Panc1 (cell line): ENCODE measurements around the gene MIOS. TPM values are rescaled to one million over a fixed set of nuclear protein-coding genes. Genes with fewer than 3 reads are reported as not detected.

Source experiments
- ATAC-seq: fragments of 200-7000 bp; cut with Tn5 transposase; 2 replicates; pipeline ENCODE4 v1.9.1; 2020; ENCODE audit warnings: mild to moderate bottlenecking, moderate library complexity
- BruUV-seq: library from RNA; stranded (reverse); fragments of 400-500 nt; replicated peaks from 2 replicates; lab custom pipeline; 2021; lab: Mats Ljungman, UMichigan
- CTCF ChIA-PET: fragments of 300-600 bp; sonication (Branson Sonifier 250); formaldehyde crosslinking; loops from one replicate; lab custom pipeline; 2022; ENCODE audit warnings: antibody characterized with exemption; lab: Charles Lee
- POLR2A ChIA-PET: fragments of 300-600 bp; sonication (Branson Sonifier 250); formaldehyde crosslinking; loops from one replicate; lab custom pipeline; 2022; ENCODE audit warnings: antibody characterized with exemption; lab: Charles Lee
- DNase-seq: peaks from one replicate; pipeline ENCODE4 v3.0.0-alpha.2; 2010; ENCODE audit warnings: low read depth, low spot score
- H3K27ac ChIP-seq: 2 replicates; pipeline ENCODE4 v1.5.1; 2011; ENCODE audit warnings: mild to moderate bottlenecking, low read length, inconsistent platforms
- H3K27me3 ChIP-seq: fragments of 200-500 bp; sonication (Bioruptor generic); 2 replicates; pipeline ENCODE4 v1.6.0; 2014; ENCODE audit warnings: low read length, inconsistent platforms; ENCODE audit not compliant: control insufficient read depth, insufficient read depth
- H3K36me3 ChIP-seq: fragments of 200-500 bp; sonication (Bioruptor generic); 2 replicates; pipeline ENCODE4 v1.5.1; 2014; ENCODE audit warnings: inconsistent platforms, mild to moderate bottlenecking, low read length, moderate library complexity; ENCODE audit not compliant: control insufficient read depth, insufficient read depth
- H3K4me1 ChIP-seq: 2 replicates; pipeline ENCODE4 v1.5.1; 2011; ENCODE audit warnings: inconsistent platforms, mild to moderate bottlenecking, low read length, moderate library complexity; ENCODE audit not compliant: control insufficient read depth, insufficient read depth
- H3K4me3 ChIP-seq, 2 experiments: 2 replicates each; pipeline ENCODE4 v1.5.1; 2011 to 2012; ENCODE audit warnings: low read depth in 2 of 2, low read length in 2 of 2, mild to moderate bottlenecking in 2 of 2, inconsistent platforms in 1 of 2, moderate library complexity in 1 of 2
- H3K9me3 ChIP-seq: fragments of 200-500 bp; sonication (Bioruptor generic); 2 replicates; pipeline ENCODE4 v1.5.1; 2014; ENCODE audit warnings: low read depth, mild to moderate bottlenecking, inconsistent platforms, low read length, moderate library complexity; ENCODE audit not compliant: control insufficient read depth, insufficient read depth
- CTCF ChIP-seq: fragments of 450-650 bp; IDR thresholded peaks from 2 replicates; pipeline ENCODE4 v1.5.1; 2017; ENCODE audit warnings: mild to moderate bottlenecking
- POLR2AphosphoS5 ChIP-seq: IDR thresholded peaks from 2 replicates; pipeline ENCODE4 v1.6.1; 2012; ENCODE audit warnings: mild to moderate bottlenecking, low read depth, low read length, moderate library complexity
- REST ChIP-seq, 2 experiments: IDR thresholded peaks; 2 replicates each; pipeline ENCODE4 v1.6.1; 2011 to 2012; ENCODE audit warnings: low read depth in 2 of 2, control low read depth in 1 of 2, low read length in 1 of 2, mild to moderate bottlenecking in 1 of 2, moderate library complexity in 1 of 2; ENCODE audit not compliant: insufficient read depth in 1 of 2
- SIN3A ChIP-seq: IDR thresholded peaks from 2 replicates; pipeline ENCODE4 v1.6.1; 2012; ENCODE audit warnings: low read depth, mild to moderate bottlenecking, low read length, moderate library complexity, borderline replicate concordance; ENCODE audit not compliant: insufficient read depth
- TCF7L2 ChIP-seq: IDR thresholded peaks from 2 replicates; pipeline ENCODE4 v1.6.1; 2011; ENCODE audit warnings: mild to moderate bottlenecking, low read depth, low read length, inconsistent platforms
- in situ Hi-C: cut with HindIII; loops from 2 replicates; pipeline ENCODE4 v1.10.0; 2016; ENCODE audit warnings: low sequenced_read_pairs, low pct_unique_long_range_greater_than_20kb
- intact Hi-C: fragments of 100-400 bp; cut with micrococcal nuclease; formaldehyde crosslinking; loops from one replicate; pipeline ENCODE4 v1.10.0; 2022; ENCODE audit not compliant: unreplicated experiment
- total RNA-seq: library from RNA; stranded (reverse); gene quantifications from one replicate; pipeline ENCODE4 v1.2.1, GENCODE V29; 2021; ENCODE audit not compliant: unreplicated experiment

MIOS gene
- total RNA-seq, 1 experiment from 2014 or later: 40.8 TPM

GRCh38 chr7:7583731-7584130 lies 17.0 kb downstream of the MIOS start:
- TF ChIP-seq CTCF (no peak), TCF7L2 (no peak), REST (IDR thresholded peaks at IDR 0.05; ENCODE audit: insufficient read depth in 1 of 2, low read depth in 2 of 2, low read length in 1 of 2) (no peak), SIN3A (no peak), POLR2AphosphoS5 (no peak)
- Histone ChIP-seq H3K4me1 (no peaks in the 10 kb centered on the region), H3K4me3 (no peak overlapping the region), H3K9me3 (no peaks in the 10 kb centered on the region), H3K27me3 (no peaks in the 10 kb centered on the region), H3K27ac (no peak overlapping the region), H3K36me3 (0 out of 2 replicates have a peak, but pooled peaks cover 2% of the 10 kb centered on the region)
- intact Hi-C loops: no loop called here
- DNase-seq: no peak
- ATAC-seq: no peak
- no TSS peak for BruUV-seq
- ChIA-PET POLR2A (no interaction called here), CTCF (no interaction called here)
- in situ Hi-C loops: no loop called here

GRCh38 chr7:7584653-7585052 lies 18.0 kb downstream of the MIOS start:
- BruUV-seq: no TSS peak
- Histone ChIP-seq H3K4me1 (no peaks in the 10 kb centered on the region), H3K27me3 (no peaks in the 10 kb centered on the region), H3K4me3 (no peak overlapping the region), H3K36me3 (0 out of 2 replicates have a peak, but pooled peaks cover 2% of the 10 kb centered on the region), H3K27ac (no peak overlapping the region), H3K9me3 (no peaks in the 10 kb centered on the region)
- ChIA-PET CTCF (no interaction called here), POLR2A (no interaction called here)
- in situ Hi-C loops: no loop called here
- TF ChIP-seq SIN3A: no peak
- TF ChIP-seq TCF7L2: no peak
- TF ChIP-seq CTCF: no peak
- no peak for TF ChIP-seq REST (IDR thresholded peaks at IDR 0.05; ENCODE audit: insufficient read depth in 1 of 2, low read depth in 2 of 2, low read length in 1 of 2)
- TF ChIP-seq POLR2AphosphoS5: no peak
- no peak for DNase-seq
- intact Hi-C loops: no loop called here
- no peak for ATAC-seq
